ENCODE measurements around the gene CCL20.

DNA sequence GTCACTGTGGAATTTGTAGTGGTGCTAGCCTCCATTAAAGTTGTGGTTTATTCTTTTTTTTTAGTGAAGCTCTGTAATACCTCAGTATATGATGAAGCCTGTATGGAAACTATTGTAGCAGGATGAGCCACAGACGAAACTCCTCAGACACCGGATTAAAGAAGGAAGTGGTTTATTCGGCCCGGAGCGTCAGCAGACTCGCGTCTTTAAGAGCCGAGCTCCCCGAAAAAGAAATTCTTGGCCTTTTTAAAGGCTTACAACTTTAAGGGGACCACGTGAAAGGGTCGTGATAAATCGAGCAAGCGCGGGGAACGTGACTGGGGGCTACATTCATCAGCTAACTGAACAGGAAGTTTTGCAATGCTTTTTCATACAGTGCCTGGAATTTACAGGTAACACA, 8.1 kb upstream of the CCL20 start:
- TF ChIP-seq CTCF (conservative IDR thresholded peaks at IDR 0.05; ENCODE audit: low read length) (no peak), EZH2phosphoT487 (IDR thresholded peaks at IDR 0.05; ENCODE audit: borderline replicate concordance, low read depth, low read length) (no peak)

Measured in OCI-LY7 (cell line).